PC-9 (cell line): ENCODE data around the gene ADAMTS7. TPM values are rescaled to one million over a fixed set of nuclear protein-coding genes. Genes with fewer than 3 reads are reported as not detected.

Experiments used
- BruUV-seq: library from RNA; stranded (reverse); fragments of 400-500 nt; replicated peaks from 2 replicates; lab custom pipeline; 2021; lab: Mats Ljungman, UMichigan
- CTCF ChIA-PET: fragments of 300-600 bp; sonication (Branson Sonifier 250); formaldehyde crosslinking; loops from one replicate; lab custom pipeline; 2022; ENCODE audit warnings: antibody characterized with exemption; lab: Charles Lee
- POLR2A ChIA-PET: fragments of 300-600 bp; sonication (Branson Sonifier 250); formaldehyde crosslinking; loops from one replicate; lab custom pipeline; 2022; ENCODE audit warnings: antibody characterized with exemption; ENCODE audit not compliant: unreplicated experiment; lab: Charles Lee
- DNase-seq, 2 experiments: peaks; one replicate each; pipeline versions ENCODE4 v3.0.0 to v3.0.0-alpha.2; 2015 to 2022; ENCODE audit warnings: mixed read lengths in 1 of 2
- H2AFZ ChIP-seq: fragments of 200-600 bp; sonication (generic); 2 replicates; pipeline ENCODE4 v1.8.1; 2017; ENCODE audit warnings: antibody characterized with exemption
- H3F3A ChIP-seq: fragments of 200-600 bp; sonication (generic); 2 replicates; pipeline ENCODE4 v1.8.1; 2017; ENCODE audit warnings: antibody characterized with exemption, mild to moderate bottlenecking, low read depth; ENCODE audit not compliant: insufficient read depth
- H3K27ac ChIP-seq: fragments of 200-600 bp; sonication (generic); 2 replicates; pipeline ENCODE4 v1.6.1; 2016; ENCODE audit warnings: mixed run types
- H3K27me3 ChIP-seq: fragments of 200-600 bp; sonication (generic); 2 replicates; pipeline ENCODE4 v1.6.1; 2016; ENCODE audit warnings: low read depth, mixed run types; ENCODE audit not compliant: insufficient read depth
- H3K36me3 ChIP-seq: fragments of 200-600 bp; sonication (generic); 2 replicates; pipeline ENCODE4 v1.6.1; 2016; ENCODE audit warnings: low read depth, mixed run types
- H3K4me1 ChIP-seq: fragments of 200-600 bp; sonication (generic); replicated peaks from 2 replicates; pipeline ENCODE4 v1.6.1; 2016; ENCODE audit warnings: mixed run types; ENCODE audit not compliant: insufficient read depth
- H3K4me2 ChIP-seq: fragments of 200-600 bp; sonication (generic); 2 replicates; pipeline ENCODE4 v1.6.1; 2017; ENCODE audit warnings: mixed run types
- H3K4me3 ChIP-seq: fragments of 200-600 bp; sonication (generic); 2 replicates; pipeline ENCODE4 v1.6.1; 2016; ENCODE audit warnings: mixed run types
- H3K79me2 ChIP-seq: fragments of 200-600 bp; sonication (generic); 2 replicates; pipeline ENCODE4 v1.6.1; 2017; ENCODE audit warnings: low read depth, mixed run types
- H3K9me2 ChIP-seq: fragments of 200-600 bp; sonication (generic); 2 replicates; pipeline ENCODE4 v1.8.1; 2017; ENCODE audit warnings: mild to moderate bottlenecking; ENCODE audit not compliant: insufficient read depth
- H3K9me3 ChIP-seq: fragments of 200-600 bp; sonication (generic); 2 replicates; pipeline ENCODE4 v1.8.1; 2016; ENCODE audit warnings: low read depth; ENCODE audit not compliant: insufficient read depth
- H4K20me1 ChIP-seq: fragments of 200-600 bp; sonication (generic); 2 replicates; pipeline ENCODE4 v1.8.1; 2017; ENCODE audit not compliant: insufficient read depth
- CTCF ChIP-seq: fragments of 200-600 bp; sonication (generic); conservative IDR thresholded peaks from 2 replicates; pipeline ENCODE4 v1.6.1; 2017; ENCODE audit warnings: mixed run types, antibody characterized with exemption, mild to moderate bottlenecking, moderate library complexity
- EZH2 ChIP-seq: fragments of 200-600 bp; sonication (generic); IDR thresholded peaks from 2 replicates; pipeline ENCODE4 v1.8.0; 2017; ENCODE audit warnings: antibody characterized with exemption, low read depth
- intact Hi-C: fragments of 100-400 bp; cut with micrococcal nuclease; formaldehyde crosslinking; loops from one replicate; pipeline ENCODE4 v1.10.0; 2022; ENCODE audit not compliant: unreplicated experiment
- total RNA-seq: library from RNA; stranded (reverse); gene quantifications from 2 replicates; pipeline ENCODE4 v1.2.3, GENCODE V29; 2021

ADAMTS7 gene
- total RNA-seq, 1 experiment from 2014 or later, result 1.3 TPM

GRCh38 chr15:78842519-78842918 is 31.3 kb upstream of the ADAMTS7 start:
- no peak for DNase-seq

DNA sequence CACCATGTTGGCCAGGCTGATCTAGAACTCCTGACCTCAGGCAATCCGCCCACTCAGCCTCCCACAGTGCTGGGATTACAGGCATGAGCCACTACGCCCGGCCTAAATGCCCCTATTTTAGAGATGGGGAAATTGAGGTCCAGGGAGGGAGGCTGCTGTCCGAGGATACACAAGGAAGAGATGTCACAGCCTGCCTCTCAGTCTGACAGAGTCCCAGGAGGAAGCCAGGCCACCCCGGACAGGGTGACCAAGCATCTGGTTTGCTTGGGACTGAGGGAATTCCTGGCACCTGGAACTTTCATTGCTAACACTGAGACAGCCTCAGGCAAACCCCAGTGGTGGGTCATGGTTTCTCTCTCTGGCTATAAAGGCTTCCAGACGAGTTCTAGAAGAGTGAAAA is 30.6 kb upstream of the ADAMTS7 start:
- Histone ChIP-seq H3K4me1 (no peaks in the 10 kb centered on the region), H3K9me2 (no peaks in the 10 kb centered on the region), H3K79me2 (no peaks in the 10 kb centered on the region), H3K27ac (no peak overlapping the region), H3K4me3 (no peak overlapping the region), H3F3A (no peaks in the 10 kb centered on the region), H3K36me3 (no peaks in the 10 kb centered on the region), H3K4me2 (no peak overlapping the region), H4K20me1 (no peaks in the 10 kb centered on the region), H2AFZ (no peak overlapping the region), H3K9me3 (no peaks in the 10 kb centered on the region), H3K27me3 (0 out of 2 replicates have a peak, but pooled peaks cover 3% of the 10 kb centered on the region)
- intact Hi-C loops, result no loop called here
- CTCF ChIA-PET, result no interaction called here
- TF ChIP-seq EZH2, result no peak
- no peak for TF ChIP-seq CTCF
- no TSS peak for BruUV-seq
- POLR2A ChIA-PET, result no interaction called here
- DNase-seq, result no peak

More at GRCh38 chr15:78842519-78842918, 31.3 kb upstream of the ADAMTS7 start:
- H3F3A ChIP-seq, result no peaks in the 10 kb centered on the region
- no peaks in the 10 kb centered on the region for H4K20me1 ChIP-seq
- BruUV-seq, result no TSS peak
- no peaks in the 10 kb centered on the region for H3K36me3 ChIP-seq
- H3K27ac ChIP-seq, result no peak overlapping the region
- CTCF ChIA-PET, result no interaction called here
- H3K27me3 ChIP-seq, result 0 out of 2 replicates have a peak, but pooled peaks cover 3% of the 10 kb centered on the region
- H3K79me2 ChIP-seq, result no peaks in the 10 kb centered on the region
- H3K4me2 ChIP-seq, result no peak overlapping the region
- POLR2A ChIA-PET, result no interaction called here
- intact Hi-C loops, result no loop called here
- no peaks in the 10 kb centered on the region for H3K9me3 ChIP-seq
- no peak for TF ChIP-seq EZH2
- no peak for TF ChIP-seq CTCF
- H3K4me1 ChIP-seq, result no peaks in the 10 kb centered on the region
- H3K4me3 ChIP-seq, result no peak overlapping the region
- H3K9me2 ChIP-seq, result no peaks in the 10 kb centered on the region
- H2AFZ ChIP-seq, result no peak overlapping the region

DNA sequence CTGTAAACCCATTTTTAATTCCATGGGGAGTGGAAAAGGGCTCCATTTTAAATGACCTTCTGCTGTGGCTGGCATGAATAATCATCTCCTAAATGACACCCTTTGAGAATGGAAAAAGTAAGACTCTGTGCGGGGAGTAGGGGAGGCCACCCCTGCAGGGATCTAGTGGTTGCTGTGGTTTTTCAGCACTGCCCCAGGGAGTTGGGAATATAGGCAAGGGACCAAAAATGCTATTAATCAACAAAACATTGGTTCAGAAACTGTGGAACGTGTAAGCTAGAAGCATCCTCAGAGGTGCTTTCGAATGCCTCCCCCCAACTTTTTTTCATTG is 30.1 kb upstream of the ADAMTS7 start:
- no peak overlapping the region for H3K4me2 ChIP-seq
- H3K27ac ChIP-seq, result no peak overlapping the region
- no peak overlapping the region for H2AFZ ChIP-seq
- H3K4me1 ChIP-seq, result no peaks in the 10 kb centered on the region
- no TSS peak for BruUV-seq
- no peaks in the 10 kb centered on the region for H4K20me1 ChIP-seq
- H3F3A ChIP-seq, result no peaks in the 10 kb centered on the region
- H3K27me3 ChIP-seq, result 0 out of 2 replicates have a peak, but pooled peaks cover 3% of the 10 kb centered on the region
- ChIA-PET CTCF (no interaction called here), POLR2A (no interaction called here)
- H3K4me3 ChIP-seq, result no peak overlapping the region
- TF ChIP-seq CTCF (no peak), EZH2 (no peak)
- H3K36me3 ChIP-seq, result no peaks in the 10 kb centered on the region
- H3K79me2 ChIP-seq, result no peaks in the 10 kb centered on the region
- no peaks in the 10 kb centered on the region for H3K9me2 ChIP-seq
- no peak for DNase-seq
- H3K9me3 ChIP-seq, result no peaks in the 10 kb centered on the region
- intact Hi-C loops, result no loop called here
